NCI-H2171 treated with DMSO at 0.1 percent for 48 hours (cell line): ENCODE measurements around the gene LRRC75A.
"Not testable (repeated sequence)": the region's sequence is repeated elsewhere in the genome, so short reads cannot be mapped to it uniquely, and the experiment has no call there.

Experiments used
- DNase-seq: peaks from one replicate; lab custom pipeline; 2025; lab: John Stamatoyannopoulos, UW

Gene LRRC75A

GRCh38 chr17:16450028-16450427, 42.0 kb downstream of the LRRC75A start:
- no peak for DNase-seq

GRCh38 chr17:16449121-16449570, 42.8 kb downstream of the LRRC75A start:
- DNase-seq: no peak

GRCh38 chr17:16448490-16448889, 43.5 kb downstream of the LRRC75A start:
- no peak for DNase-seq

- no peak for DNase-seq
These were observed 44.3 kb downstream of the LRRC75A start for GRCh38 chr17:16447676-16448075.

GRCh38 chr17:16446338-16446983, 45.5 kb downstream of the LRRC75A start:
- DNase-seq: no peak

GRCh38 chr17:16444258-16444886, 47.6 kb downstream of the LRRC75A start:
- peak; percentile 97 for DNase-seq

GRCh38 chr17:16443511-16444257, 48.3 kb downstream of the LRRC75A start:
- DNase-seq: peak; percentile 27

- DNase-seq: peak; percentile 32
These were observed 49.1 kb downstream of the LRRC75A start for GRCh38 chr17:16442594-16443510.

- DNase-seq: peak; percentile 30
These were observed 49.9 kb downstream of the LRRC75A start for GRCh38 chr17:16442141-16442540.

GRCh38 chr17:16440901-16441629, 50.9 kb downstream of the LRRC75A start:
- DNase-seq: no peak

GRCh38 chr17:16440354-16440753, 51.6 kb downstream of the LRRC75A start:
- DNase-seq: not testable (repeated sequence)

- DNase-seq: no peak
These were observed 52.1 kb downstream of the LRRC75A start for GRCh38 chr17:16439811-16440351.

GRCh38 chr17:16439303-16439791, 52.6 kb downstream of the LRRC75A start:
- no peak for DNase-seq

GRCh38 chr17:16438557-16439302, 53.3 kb downstream of the LRRC75A start:
- DNase-seq: peak; percentile 100

- no peak for DNase-seq
These were observed 53.8 kb downstream of the LRRC75A start for GRCh38 chr17:16438173-16438556.

GRCh38 chr17:16437083-16437482, 54.9 kb downstream of the LRRC75A start:
- DNase-seq: no peak

GRCh38 chr17:16435925-16436886, 55.8 kb downstream of the LRRC75A start:
- DNase-seq: no peak

GRCh38 chr17:16434662-16435061, 57.3 kb downstream of the LRRC75A start:
- DNase-seq: no peak

- no peak for DNase-seq
These were observed 58.5 kb downstream of the LRRC75A start for GRCh38 chr17:16433514-16433913.
